Measurements from ENCODE around the gene ZNF587. TPM values are rescaled to one million over a fixed set of nuclear protein-coding genes. Genes with fewer than 3 reads are reported as not detected.

Gene ZNF587
- total and polyA plus RNA-seq, 2 of the 13 experiments (the other 11 are each of a cell fraction or from before 2014, with no cell fraction given) = 8.7 to 17.5 TPM

GRCh38 chr19:57849666-57850473 lies at the start of gene ZNF587 (continued):
- TF ChIP-seq ELF1 (CRISPR knock-in tag; IDR thresholded peaks at IDR 0.05) = peak; percentile 92
- TF ChIP-seq SIN3A (IDR thresholded peaks at IDR 0.05; ENCODE audit: borderline replicate concordance, low read depth, low read length) = peak; percentile 58; the same call in 1 of the 2 replicates
- TF ChIP-seq ZNF407 (CRISPR knock-in tag; IDR thresholded peaks at IDR 0.05; ENCODE audit: not compliant biosample characterization) = peak; percentile 71
- peak; percentile 48 for TF ChIP-seq ZNF883 (CRISPR knock-in tag; IDR thresholded peaks at IDR 0.05; ENCODE audit: not compliant biosample characterization)
- TF ChIP-seq GABPA (IDR thresholded peaks at IDR 0.05; ENCODE audit: low read depth, low read length) = peak; percentile 73
- peak; percentile 93 for TF ChIP-seq GABPA (CRISPR knock-in tag; IDR thresholded peaks at IDR 0.05; ENCODE audit: low read depth)
- 0 out of 2 replicates have a peak, but pooled peaks have one; percentile 45 for TF ChIP-seq ZSCAN31 (CRISPR knock-in tag; IDR thresholded peaks at IDR 0.05; ENCODE audit: low read depth)
- peak; percentile 98 for TF ChIP-seq THAP11 (CRISPR knock-in tag; IDR thresholded peaks at IDR 0.05)
- 0 out of 2 replicates have a peak, but pooled peaks have one; percentile 40 for TF ChIP-seq ZXDC (CRISPR knock-in tag; IDR thresholded peaks at IDR 0.05)
- peak; percentile 26; the same call in 1 of the 2 replicates for TF ChIP-seq SMAD3 (CRISPR knock-in tag; IDR thresholded peaks at IDR 0.05)
- TF ChIP-seq MAX (IDR thresholded peaks at IDR 0.05) = peak; percentile 52
- 0 out of 2 replicates have a peak, but pooled peaks have one; percentile 13 for TF ChIP-seq ZNF292 (CRISPR knock-in tag; IDR thresholded peaks at IDR 0.05; ENCODE audit: borderline replicate concordance, low read depth)
- TF ChIP-seq NR2C2 (CRISPR knock-in tag; IDR thresholded peaks at IDR 0.05; ENCODE audit: borderline replicate concordance) = peak; percentile 82
- TF ChIP-seq SUZ12 (IDR thresholded peaks at IDR 0.05; ENCODE audit: low read depth, low read length) = peak; percentile 56
- peak; percentile 74 for TF ChIP-seq ZNF501 (CRISPR knock-in tag; IDR thresholded peaks at IDR 0.05)
- TF ChIP-seq ZFP90 (CRISPR knock-in tag; IDR thresholded peaks at IDR 0.05; ENCODE audit: borderline replicate concordance) = peak; percentile 50; the same call in 1 of the 2 replicates
- peak; percentile 87; the same call in 1 of the 3 replicates for TF ChIP-seq MXI1 (IDR thresholded peaks at IDR 0.05; ENCODE audit: borderline replicate concordance, low read depth, low read length)
- 0 out of 2 replicates have a peak, but pooled peaks have one; percentile 22 for TF ChIP-seq KDM5B (CRISPR knock-in tag; IDR thresholded peaks at IDR 0.05; ENCODE audit: borderline replicate concordance)
